Measurements from ENCODE around the gene NFS1.

NFS1 gene

GRCh38 chr20:35641743-35642142 lies 57.4 kb downstream of the NFS1 start:
- Histone ChIP-seq H3K27ac (replicated peaks) (peak overlapping the region; percentile 67), H3K4me3 (replicated peaks; ENCODE audit: insufficient read depth, low read length) (no peak overlapping the region), H3K27me3 (ENCODE audit: insufficient read depth, poor library complexity, severe bottlenecking) (no peaks in the 10 kb centered on the region)
- DNase-seq (ENCODE audit: low read depth in 1 of 2, low spot score in 1 of 2), result peak in 1 of 2 experiments; percentile 78
- TF ChIP-seq GABPA (IDR thresholded peaks at IDR 0.05; ENCODE audit: low read depth) (no peak), SPI1 (IDR thresholded peaks at IDR 0.05; ENCODE audit: borderline replicate concordance, low read depth) (no peak), POLR2AphosphoS5 (IDR thresholded peaks at IDR 0.05; ENCODE audit: low read depth) (peak; percentile 71; the same call in 1 of the 2 replicates), REST (IDR thresholded peaks at IDR 0.05; ENCODE audit: insufficient replicate concordance, low read depth) (no peak), CTCF (IDR thresholded peaks at IDR 0.05; ENCODE audit: insufficient read depth, low read length) (no peak)

GRCh38 chr20:35640724-35641123 lies 58.4 kb downstream of the NFS1 start:
- peak overlapping the region; percentile 67 for H3K27ac ChIP-seq (replicated peaks)
- H3K27me3 ChIP-seq (ENCODE audit: insufficient read depth, poor library complexity, severe bottlenecking), result no peaks in the 10 kb centered on the region
- TF ChIP-seq GABPA (IDR thresholded peaks at IDR 0.05; ENCODE audit: low read depth), result no peak
- H3K4me3 ChIP-seq (replicated peaks; ENCODE audit: insufficient read depth, low read length), result no peak overlapping the region
- no peak for DNase-seq (ENCODE audit: low read depth in 1 of 2, low spot score in 1 of 2)

GRCh38 chr20:35638751-35639150 lies 60.4 kb downstream of the NFS1 start:
- Histone ChIP-seq H3K27ac (replicated peaks) (no peak overlapping the region), H3K4me3 (replicated peaks; ENCODE audit: insufficient read depth, low read length) (no peak overlapping the region), H3K27me3 (ENCODE audit: insufficient read depth, poor library complexity, severe bottlenecking) (no peaks in the 10 kb centered on the region)
- no peak for DNase-seq (ENCODE audit: low read depth in 1 of 2, low spot score in 1 of 2)
- no peak for TF ChIP-seq REST (IDR thresholded peaks at IDR 0.05; ENCODE audit: insufficient replicate concordance, low read depth)
- TF ChIP-seq GABPA (IDR thresholded peaks at IDR 0.05; ENCODE audit: low read depth), result no peak
- no peak for TF ChIP-seq SPI1 (IDR thresholded peaks at IDR 0.05; ENCODE audit: borderline replicate concordance, low read depth)
- TF ChIP-seq POLR2AphosphoS5 (IDR thresholded peaks at IDR 0.05; ENCODE audit: low read depth), result no peak
- no peak for TF ChIP-seq CTCF (IDR thresholded peaks at IDR 0.05; ENCODE audit: insufficient read depth, low read length)

- Histone ChIP-seq H3K4me3 (replicated peaks; ENCODE audit: insufficient read depth, low read length) (no peak overlapping the region), H3K27ac (replicated peaks) (no peak overlapping the region), H3K27me3 (ENCODE audit: insufficient read depth, poor library complexity, severe bottlenecking) (no peaks in the 10 kb centered on the region)
- TF ChIP-seq SPI1 (IDR thresholded peaks at IDR 0.05; ENCODE audit: borderline replicate concordance, low read depth), result no peak
- DNase-seq (ENCODE audit: low read depth in 1 of 2, low spot score in 1 of 2), result no peak
Measured at GRCh38 chr20:35637276-35637675, 61.9 kb downstream of the NFS1 start.

GRCh38 chr20:35636095-35636494 lies 63.1 kb downstream of the NFS1 start:
- no peak for TF ChIP-seq REST (IDR thresholded peaks at IDR 0.05; ENCODE audit: insufficient replicate concordance, low read depth)
- TF ChIP-seq POLR2AphosphoS5 (IDR thresholded peaks at IDR 0.05; ENCODE audit: low read depth), result no peak
- TF ChIP-seq GABPA (IDR thresholded peaks at IDR 0.05; ENCODE audit: low read depth), result no peak
- TF ChIP-seq SPI1 (IDR thresholded peaks at IDR 0.05; ENCODE audit: borderline replicate concordance, low read depth), result no peak
- TF ChIP-seq CTCF (IDR thresholded peaks at IDR 0.05; ENCODE audit: insufficient read depth, low read length), result no peak
- DNase-seq (ENCODE audit: low read depth in 1 of 2, low spot score in 1 of 2), result no peak
- no peaks in the 10 kb centered on the region for H3K27me3 ChIP-seq (ENCODE audit: insufficient read depth, poor library complexity, severe bottlenecking)
- no peak overlapping the region for H3K27ac ChIP-seq (replicated peaks)
- H3K4me3 ChIP-seq (replicated peaks; ENCODE audit: insufficient read depth, low read length), result no peak overlapping the region

Measured in HL-60 (cell line).